ENCODE results near the gene SP6. TPM values are rescaled to one million over a fixed set of nuclear protein-coding genes. Genes with fewer than 3 reads are reported as not detected.

The SP6 gene
- total RNA-seq (2021): 2.0 to 3.3 TPM (median 2.3 TPM) in 3 replicates
- Bru-seq, nascent RNA: percentile 36 among the genes with signal in this experiment
- long read RNA-seq, experiment 1, transcript SP6-202 (2 exons, 3,848 nt): major isoform, 6 of 6 reads
- long read RNA-seq, experiment 1, partial matches to known transcripts: 0 of 6 reads
- long read RNA-seq, experiment 1, other reads (novel, unspliced or antisense): 0 of 6 reads
- long read RNA-seq, experiment 2, partial matches to known transcripts: 0 of 4 reads
- long read RNA-seq, experiment 2, other reads (novel, unspliced or antisense): 3 of 4 reads
- long read RNA-seq, experiment 3: 0 reads

DNA sequence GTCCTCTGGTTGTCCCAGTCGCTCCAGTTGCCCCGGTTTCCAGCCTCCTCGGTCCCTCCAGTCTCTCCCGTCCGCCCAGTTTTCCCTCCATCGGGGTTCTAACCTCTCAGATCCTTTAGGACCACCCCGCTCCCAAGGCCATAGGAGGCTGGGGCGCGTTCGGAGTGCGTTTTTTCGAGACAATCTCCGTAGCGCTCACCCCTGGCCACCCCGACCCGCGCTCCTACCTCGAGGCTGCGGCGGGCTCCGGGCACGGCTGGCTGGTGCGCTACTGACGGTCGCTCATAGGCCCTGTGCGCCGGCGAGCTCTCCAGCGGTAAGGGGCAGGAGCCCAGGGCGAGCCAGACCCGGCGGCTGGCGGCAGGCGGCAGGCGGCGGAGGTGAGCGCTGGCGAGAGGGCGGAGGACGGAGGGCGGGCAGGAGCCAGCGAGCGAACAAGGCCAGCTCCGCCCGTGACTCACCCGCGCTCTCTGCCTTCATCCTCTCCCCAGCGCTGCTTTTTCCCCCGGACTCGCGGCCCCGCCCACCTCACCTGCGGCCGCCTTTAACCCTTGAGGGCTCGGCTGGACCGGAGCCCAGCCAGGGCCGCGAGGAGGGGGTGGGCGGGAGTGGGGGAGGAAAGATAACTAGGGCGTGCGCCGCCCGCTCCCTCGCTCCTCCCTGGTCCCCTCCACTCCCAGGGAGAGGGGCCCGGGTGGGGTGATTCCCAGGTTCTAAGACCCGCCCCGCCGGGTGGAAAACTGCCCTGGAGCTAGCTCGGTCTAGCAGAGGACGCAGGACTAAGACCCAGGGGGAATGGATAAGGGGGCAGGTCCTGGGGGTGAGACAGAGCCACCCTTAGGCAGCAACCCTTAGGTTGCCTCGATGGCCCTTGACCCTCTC, at the start of gene SP6:
SP6 (minus strand) TSS at position 472 of the 882 bp plus-strand sequence. CDS start 2,734 bp downstream, outside the sequence.
- CTCF ChIA-PET: interaction anchor here (0.5 to 19.3 kb wide), 10 partner anchors 9 to 174 kb away, joined by 3 to 1122 read pairs (median 6); partner anchors contain the start of genes CDK5RAP3, LRRC46, MRPL10 and SCRN2
- peak; percentile 90 for DNase-seq (ENCODE audit: low spot score)
- Mint-ChIP-seq H3K36me3 (no peaks in the 10 kb centered on the region), H3K9me3 (no peaks in the 10 kb centered on the region), H3K27me3 (ENCODE audit: low read depth) (peaks cover 92% of the 10 kb centered on the region), H3K27ac (no peak within 1 kb of the TSS), H3K4me3 (peak within 1 kb of the TSS; percentile 78), H3K4me1 (peaks cover 46% of the 10 kb centered on the region)
- ATAC-seq: peak; percentile 67
- POLR2A ChIA-PET: interaction anchor here (0.6 to 2.3 kb wide), 5 partner anchors 21 to 54 kb away, joined by 3 to 12 read pairs (median 4); partner anchors contain the start of gene SP2
- TF ChIP-seq, protein P1, sequence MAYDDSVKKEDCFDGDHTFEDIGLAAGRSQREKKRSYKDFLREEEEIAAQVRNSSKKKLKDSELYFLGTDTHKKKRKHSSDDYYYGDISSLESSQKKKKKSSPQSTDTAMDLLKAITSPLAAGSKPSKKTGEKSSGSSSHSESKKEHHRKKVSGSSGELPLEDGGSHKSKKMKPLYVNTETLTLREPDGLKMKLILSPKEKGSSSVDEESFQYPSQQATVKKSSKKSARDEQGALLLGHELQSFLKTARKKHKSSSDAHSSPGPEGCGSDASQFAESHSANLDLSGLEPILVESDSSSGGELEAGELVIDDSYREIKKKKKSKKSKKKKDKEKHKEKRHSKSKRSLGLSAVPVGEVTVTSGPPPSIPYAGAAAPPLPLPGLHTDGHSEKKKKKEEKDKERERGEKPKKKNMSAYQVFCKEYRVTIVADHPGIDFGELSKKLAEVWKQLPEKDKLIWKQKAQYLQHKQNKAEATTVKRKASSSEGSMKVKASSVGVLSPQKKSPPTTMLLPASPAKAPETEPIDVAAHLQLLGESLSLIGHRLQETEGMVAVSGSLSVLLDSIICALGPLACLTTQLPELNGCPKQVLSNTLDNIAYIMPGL (CRISPR knock-in tag; IDR thresholded peaks at IDR 0.05): peak; percentile 92
- TF ChIP-seq ZNF425 (CRISPR knock-in tag; conservative IDR thresholded peaks at IDR 0.05): no peak
- no peak for TF ChIP-seq KAT7 (CRISPR knock-in tag; IDR thresholded peaks at IDR 0.05; ENCODE audit: borderline replicate concordance)
- no peak for TF ChIP-seq ZMAT4 (CRISPR knock-in tag; IDR thresholded peaks at IDR 0.05)
- no peak for TF ChIP-seq RORB (CRISPR knock-in tag; IDR thresholded peaks at IDR 0.05)
- TF ChIP-seq SMAD3 (CRISPR knock-in tag; IDR thresholded peaks at IDR 0.05; ENCODE audit: borderline replicate concordance): no peak
- peak; percentile 32; the same call in 1 of the 2 replicates for TF ChIP-seq RELA (CRISPR knock-in tag; IDR thresholded peaks at IDR 0.05; ENCODE audit: borderline replicate concordance)
- no peak for TF ChIP-seq ATF2 (CRISPR knock-in tag; IDR thresholded peaks at IDR 0.05; ENCODE audit: borderline replicate concordance, low read depth)
- no peak for TF ChIP-seq PREB (CRISPR knock-in tag; IDR thresholded peaks at IDR 0.05; ENCODE audit: borderline replicate concordance)
- no peak for TF ChIP-seq FOXK1 (CRISPR knock-in tag; IDR thresholded peaks at IDR 0.05)
- peak; percentile 73; the same call in 1 of the 2 replicates for TF ChIP-seq FOXP4 (CRISPR knock-in tag; IDR thresholded peaks at IDR 0.05)
- no peak for TF ChIP-seq SMAD4 (CRISPR knock-in tag; IDR thresholded peaks at IDR 0.05)
- TF ChIP-seq SP1 (CRISPR knock-in tag; conservative IDR thresholded peaks at IDR 0.05): peak; percentile 88
- no peak for TF ChIP-seq CREB1 (CRISPR knock-in tag; IDR thresholded peaks at IDR 0.05)
- no peak for TF ChIP-seq ZBTB21 (CRISPR knock-in tag; IDR thresholded peaks at IDR 0.05; ENCODE audit: borderline replicate concordance)
- TF ChIP-seq, protein P2, sequence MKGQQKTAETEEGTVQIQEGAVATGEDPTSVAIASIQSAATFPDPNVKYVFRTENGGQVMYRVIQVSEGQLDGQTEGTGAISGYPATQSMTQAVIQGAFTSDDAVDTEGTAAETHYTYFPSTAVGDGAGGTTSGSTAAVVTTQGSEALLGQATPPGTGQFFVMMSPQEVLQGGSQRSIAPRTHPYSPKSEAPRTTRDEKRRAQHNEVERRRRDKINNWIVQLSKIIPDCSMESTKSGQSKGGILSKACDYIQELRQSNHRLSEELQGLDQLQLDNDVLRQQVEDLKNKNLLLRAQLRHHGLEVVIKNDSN (CRISPR knock-in tag; IDR thresholded peaks at IDR 0.05): 0 out of 2 replicates have a peak, but pooled peaks have one; percentile 13
- peak; percentile 44; the same call in 1 of the 2 replicates for TF ChIP-seq ETV6 (CRISPR knock-in tag; IDR thresholded peaks at IDR 0.05)
- no peak for TF ChIP-seq ZNF512 (CRISPR knock-in tag; IDR thresholded peaks at IDR 0.05; ENCODE audit: borderline replicate concordance)
- peak; percentile 47; the same call in 1 of the 2 replicates for TF ChIP-seq ESRRA (CRISPR knock-in tag; IDR thresholded peaks at IDR 0.05; ENCODE audit: borderline replicate concordance)
- TF ChIP-seq GABPB1 (CRISPR knock-in tag; IDR thresholded peaks at IDR 0.05): peak; percentile 27
- no peak for TF ChIP-seq NFATC4 (CRISPR knock-in tag; IDR thresholded peaks at IDR 0.05)

All from WTC11 (cell line).